SK-N-SH treated with all-trans-retinoic acid at 6 μM for 48 hours (cell line): ENCODE measurements around the gene SLC38A8.

ENCODE experiments used
- ATAC-seq: fragments of 200-7000 bp; cut with Tn5 transposase; 3 replicates; pipeline ENCODE4 v1.9.1; 2020; ENCODE audit warnings: mild to moderate bottlenecking, moderate library complexity
- ARNTL ChIP-seq: fragments of 450-650 bp; formaldehyde crosslinking; IDR thresholded peaks from 2 replicates; pipeline ENCODE4 v1.5.0; 2020; ENCODE audit warnings: low read depth, mild to moderate bottlenecking, moderate library complexity, borderline replicate concordance
- BACH2 ChIP-seq: fragments of 250-450 bp; sonication (Bioruptor Pico); IDR thresholded peaks from 2 replicates; pipeline ENCODE4 v1.9.0; 2021; ENCODE audit warnings: mild to moderate bottlenecking, borderline replicate concordance
- CSDC2 ChIP-seq: fragments of 250-450 bp; sonication (Bioruptor Pico); IDR thresholded peaks from 2 replicates; pipeline ENCODE4 v1.5.0; 2020; ENCODE audit warnings: mild to moderate bottlenecking, moderate library complexity
- ESRRG ChIP-seq: fragments of 250-450 bp; sonication (Bioruptor Pico); IDR thresholded peaks from 2 replicates; pipeline ENCODE4 v1.6.1; 2021; ENCODE audit warnings: mild to moderate bottlenecking
- GLIS3 ChIP-seq: fragments of 250-450 bp; sonication (Bioruptor Pico); IDR thresholded peaks from 2 replicates; pipeline ENCODE4 v1.5.0; 2020; ENCODE audit warnings: mild to moderate bottlenecking, moderate library complexity
- ISL1 ChIP-seq: fragments of 250-450 bp; sonication (Bioruptor Pico); IDR thresholded peaks from 2 replicates; pipeline ENCODE4 v2.1.2; 2022; ENCODE audit warnings: mild to moderate bottlenecking, moderate library complexity
- OSR1 ChIP-seq: fragments of 250-450 bp; sonication (Bioruptor Pico); IDR thresholded peaks from 2 replicates; pipeline ENCODE4 v1.8.0; 2022; ENCODE audit warnings: moderate library complexity, mild to moderate bottlenecking, inconsistent platforms
- PATZ1 ChIP-seq: fragments of 250-450 bp; sonication (Bioruptor Pico); IDR thresholded peaks from 2 replicates; pipeline ENCODE4 v1.8.0; 2020; ENCODE audit warnings: mild to moderate bottlenecking, moderate library complexity, borderline replicate concordance
- POU6F1 ChIP-seq: fragments of 250-450 bp; sonication (Bioruptor Pico); IDR thresholded peaks from 2 replicates; pipeline ENCODE4 v1.8.0; 2021; ENCODE audit warnings: low read depth, mild to moderate bottlenecking, moderate library complexity, borderline replicate concordance
- PPARA ChIP-seq: fragments of 250-450 bp; sonication (Bioruptor Pico); IDR thresholded peaks from 2 replicates; pipeline ENCODE4 v1.5.0; 2020; ENCODE audit warnings: mild to moderate bottlenecking, borderline replicate concordance
- RARB ChIP-seq: fragments of 250-450 bp; sonication (Bioruptor Pico); IDR thresholded peaks from 2 replicates; pipeline ENCODE4 v1.8.0; 2021; ENCODE audit warnings: mild to moderate bottlenecking, moderate library complexity
- SNAI2 ChIP-seq: fragments of 250-450 bp; sonication (Bioruptor Pico); IDR thresholded peaks from 2 replicates; pipeline ENCODE4 v1.5.0; 2020; ENCODE audit warnings: mild to moderate bottlenecking, moderate library complexity
- TOX ChIP-seq: fragments of 250-450 bp; sonication (Bioruptor Pico); IDR thresholded peaks from 2 replicates; pipeline ENCODE4 v1.8.0; 2021; ENCODE audit warnings: mild to moderate bottlenecking, moderate library complexity, borderline replicate concordance
- TSHZ2 ChIP-seq: fragments of 250-450 bp; sonication (Bioruptor Pico); IDR thresholded peaks from 2 replicates; pipeline ENCODE4 v1.5.0; 2020; ENCODE audit warnings: mild to moderate bottlenecking, moderate library complexity
- ZC3H10 ChIP-seq: fragments of 250-450 bp; sonication (Bioruptor Pico); IDR thresholded peaks from 2 replicates; pipeline ENCODE4 v1.5.1; 2021; ENCODE audit warnings: mild to moderate bottlenecking, moderate library complexity
- ZFP3 ChIP-seq: fragments of 250-450 bp; sonication (Bioruptor Pico); IDR thresholded peaks from 2 replicates; pipeline ENCODE4 v1.5.0; 2020; ENCODE audit warnings: mild to moderate bottlenecking, moderate library complexity
- ZFP30 ChIP-seq: fragments of 450-650 bp; formaldehyde crosslinking; IDR thresholded peaks from 2 replicates; pipeline ENCODE4 v1.5.0; 2022; ENCODE audit warnings: mild to moderate bottlenecking, moderate library complexity
- ZNF565 ChIP-seq: fragments of 450-650 bp; formaldehyde crosslinking; conservative IDR thresholded peaks from 2 replicates; pipeline ENCODE4 v1.5.0; 2020; ENCODE audit warnings: low read depth, mild to moderate bottlenecking, moderate library complexity
- ZNF70 ChIP-seq: fragments of 450-650 bp; formaldehyde crosslinking; IDR thresholded peaks from 2 replicates; pipeline ENCODE4 v1.5.0; 2020; ENCODE audit warnings: mild to moderate bottlenecking, moderate library complexity
- ZNF8 ChIP-seq: fragments of 450-650 bp; formaldehyde crosslinking; IDR thresholded peaks from 2 replicates; pipeline ENCODE4 v1.5.0; 2020; ENCODE audit warnings: mild to moderate bottlenecking, moderate library complexity
- TF ChIP-seq, protein P1 (sequence below): fragments of 250-450 bp; sonication (Bioruptor Pico); IDR thresholded peaks from 2 replicates; pipeline ENCODE4 v1.5.1; 2020; ENCODE audit warnings: low read depth, mild to moderate bottlenecking, moderate library complexity
- TF ChIP-seq, protein P2 (sequence below): fragments of 250-450 bp; sonication (Bioruptor Pico); IDR thresholded peaks from 2 replicates; pipeline ENCODE4 v1.5.1; 2021; ENCODE audit warnings: mild to moderate bottlenecking, moderate library complexity

Gene SLC38A8

GRCh38 chr16:84048270-84048669 is 5.7 kb upstream of the SLC38A8 start (continued):
- TF ChIP-seq, protein P1, sequence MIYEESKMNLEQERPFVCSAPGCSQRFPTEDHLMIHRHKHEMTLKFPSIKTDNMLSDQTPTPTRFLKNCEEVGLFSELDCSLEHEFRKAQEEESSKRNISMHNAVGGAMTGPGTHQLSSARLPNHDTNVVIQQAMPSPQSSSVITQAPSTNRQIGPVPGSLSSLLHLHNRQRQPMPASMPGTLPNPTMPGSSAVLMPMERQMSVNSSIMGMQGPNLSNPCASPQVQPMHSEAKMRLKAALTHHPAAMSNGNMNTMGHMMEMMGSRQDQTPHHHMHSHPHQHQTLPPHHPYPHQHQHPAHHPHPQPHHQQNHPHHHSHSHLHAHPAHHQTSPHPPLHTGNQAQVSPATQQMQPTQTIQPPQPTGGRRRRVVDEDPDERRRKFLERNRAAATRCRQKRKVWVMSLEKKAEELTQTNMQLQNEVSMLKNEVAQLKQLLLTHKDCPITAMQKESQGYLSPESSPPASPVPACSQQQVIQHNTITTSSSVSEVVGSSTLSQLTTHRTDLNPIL: no peak
- TF ChIP-seq, all 23 proteins: peak for 0

- ATAC-seq: no peak
- TF ChIP-seq ARNTL: no peak
- no peak for TF ChIP-seq SNAI2 (CRISPR knock-in tag)
- no peak for TF ChIP-seq PATZ1 (CRISPR knock-in tag)
- TF ChIP-seq ZFP3 (CRISPR knock-in tag): no peak
- TF ChIP-seq, protein P1: no peak
- no peak for TF ChIP-seq RARB
- no peak for TF ChIP-seq CSDC2 (CRISPR knock-in tag)
- TF ChIP-seq ZFP30 (CRISPR knock-in tag): no peak
- TF ChIP-seq ZNF8 (CRISPR knock-in tag): no peak
- no peak for TF ChIP-seq BACH2 (CRISPR knock-in tag)
- no peak for TF ChIP-seq TSHZ2 (CRISPR knock-in tag)
- TF ChIP-seq ISL1 (CRISPR knock-in tag): no peak
- no peak for TF ChIP-seq OSR1 (CRISPR knock-in tag)
Measured at GRCh38 chr16:84047626-84048025, 5.0 kb upstream of the SLC38A8 start.

DNA sequence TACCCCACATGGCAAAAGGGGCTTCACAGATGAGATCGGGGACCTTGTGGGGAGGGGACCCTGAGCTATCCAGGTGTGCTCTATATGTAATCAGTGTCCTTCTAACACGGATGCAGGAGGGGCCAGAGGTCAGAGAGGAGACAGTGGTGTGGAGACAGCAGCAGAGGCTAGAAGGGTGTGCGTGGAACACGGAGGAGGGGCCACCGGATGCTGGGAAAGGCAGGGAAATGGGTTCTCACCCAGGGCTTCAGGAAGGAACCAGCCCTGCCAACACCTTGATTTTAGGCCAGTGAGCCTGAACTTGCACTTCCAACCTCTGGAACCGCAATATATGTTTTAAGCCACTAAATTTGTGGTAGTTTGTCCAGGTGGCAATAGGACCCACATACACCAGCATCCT is 4.6 kb upstream of the SLC38A8 start:
- ATAC-seq: no peak
- no peak for TF ChIP-seq TOX (CRISPR knock-in tag)
- no peak for TF ChIP-seq ESRRG (CRISPR knock-in tag)
- no peak for TF ChIP-seq CSDC2 (CRISPR knock-in tag)
- no peak for TF ChIP-seq BACH2 (CRISPR knock-in tag)
- TF ChIP-seq ZC3H10 (CRISPR knock-in tag): no peak
- no peak for TF ChIP-seq ZFP30 (CRISPR knock-in tag)
- TF ChIP-seq GLIS3 (CRISPR knock-in tag): no peak
- no peak for TF ChIP-seq SNAI2 (CRISPR knock-in tag)
- TF ChIP-seq, protein P2, sequence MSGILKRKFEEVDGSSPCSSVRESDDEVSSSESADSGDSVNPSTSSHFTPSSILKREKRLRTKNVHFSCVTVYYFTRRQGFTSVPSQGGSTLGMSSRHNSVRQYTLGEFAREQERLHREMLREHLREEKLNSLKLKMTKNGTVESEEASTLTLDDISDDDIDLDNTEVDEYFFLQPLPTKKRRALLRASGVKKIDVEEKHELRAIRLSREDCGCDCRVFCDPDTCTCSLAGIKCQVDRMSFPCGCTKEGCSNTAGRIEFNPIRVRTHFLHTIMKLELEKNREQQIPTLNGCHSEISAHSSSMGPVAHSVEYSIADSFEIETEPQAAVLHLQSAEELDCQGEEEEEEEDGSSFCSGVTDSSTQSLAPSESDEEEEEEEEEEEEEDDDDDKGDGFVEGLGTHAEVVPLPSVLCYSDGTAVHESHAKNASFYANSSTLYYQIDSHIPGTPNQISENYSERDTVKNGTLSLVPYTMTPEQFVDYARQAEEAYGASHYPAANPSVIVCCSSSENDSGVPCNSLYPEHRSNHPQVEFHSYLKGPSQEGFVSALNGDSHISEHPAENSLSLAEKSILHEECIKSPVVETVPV (CRISPR knock-in tag): no peak
- TF ChIP-seq POU6F1 (CRISPR knock-in tag): no peak
- TF ChIP-seq ZNF70: no peak
- no peak for TF ChIP-seq PPARA (CRISPR knock-in tag)
- no peak for TF ChIP-seq ZNF8 (CRISPR knock-in tag)
- TF ChIP-seq, protein P1: no peak
- no peak for TF ChIP-seq ZNF565 (CRISPR knock-in tag)
- TF ChIP-seq PATZ1 (CRISPR knock-in tag): no peak
